CD14-positive monocyte (primary cell): ENCODE measurements around the gene MUTYH. TPM values are rescaled to one million over a fixed set of nuclear protein-coding genes. Genes with fewer than 3 reads are reported as not detected.

Source experiments
- DNase-seq, 3 donors: peaks; one replicate each; pipeline ENCODE4 v3.0.0-alpha.2; 2011 to 2022
- H2AFZ ChIP-seq: 2 replicates; pipeline ENCODE4 v1.6.0; 2012; ENCODE audit warnings: mild to moderate bottlenecking, low read depth, low read length, inconsistent platforms; ENCODE audit not compliant: insufficient read depth, poor library complexity, severe bottlenecking
- H3K27ac ChIP-seq, 2 donors: 1 replicate in 1 of 2; 2 replicates in 1 of 2; pipeline ENCODE4 v1.5.1; 2012 to 2013; ENCODE audit warnings: low read length in 2 of 2, control low read depth in 1 of 2, inconsistent platforms in 1 of 2, low read depth in 1 of 2, mild to moderate bottlenecking in 1 of 2
- H3K27me3 ChIP-seq, 2 donors: one replicate each; pipeline versions ENCODE4 v1.6.0 to v1.6.1; 2011 to 2013; ENCODE audit warnings: low read length in 2 of 2; ENCODE audit not compliant: control insufficient read depth in 2 of 2, insufficient read depth in 2 of 2
- H3K36me3 ChIP-seq, 2 donors: replicated peaks in 1 of 2; 1 replicate in 1 of 2; 2 replicates in 1 of 2; pipeline versions ENCODE4 v1.5.1 to v1.6.1; 2012 to 2013; ENCODE audit warnings: low read length in 2 of 2, control low read depth in 1 of 2, inconsistent platforms in 1 of 2, mild to moderate bottlenecking in 1 of 2; ENCODE audit not compliant: insufficient read depth in 2 of 2, control insufficient read depth in 1 of 2
- H3K4me1 ChIP-seq, 2 donors: 1 replicate in 1 of 2; 2 replicates in 1 of 2; pipeline versions ENCODE4 v1.5.1 to v1.6.1; 2012 to 2013; ENCODE audit warnings: low read length in 2 of 2, control low read depth in 1 of 2, inconsistent platforms in 1 of 2, mild to moderate bottlenecking in 1 of 2, moderate library complexity in 1 of 2; ENCODE audit not compliant: insufficient read depth in 2 of 2, control insufficient read depth in 1 of 2
- H3K4me2 ChIP-seq: replicated peaks from 2 replicates; pipeline ENCODE3; 2012; ENCODE audit warnings: low read length, moderate library complexity, mild to moderate bottlenecking; ENCODE audit not compliant: poor library complexity, severe bottlenecking; ENCODE audit errors: extremely low read depth
- H3K4me3 ChIP-seq, 3 experiments: fragments of 200-600 bp in 1 of 3; sonication (generic) in 1 of 3; replicated peaks in 1 of 3; 1 replicate in 2 of 3; 2 replicates in 1 of 3; pipeline ENCODE4 v1.5.1; 2011 to 2013; ENCODE audit warnings: low read length in 3 of 3, mild to moderate bottlenecking in 3 of 3, control low read depth in 2 of 3, low read depth in 2 of 3, inconsistent platforms in 1 of 3, moderate library complexity in 1 of 3
- H3K79me2 ChIP-seq: 2 replicates; pipeline ENCODE4 v1.6.0; 2012; ENCODE audit warnings: mild to moderate bottlenecking, control low read depth, inconsistent platforms, low read length, moderate library complexity; ENCODE audit not compliant: insufficient read depth
- H3K9ac ChIP-seq: 2 replicates; pipeline ENCODE4 v1.6.0; 2017; ENCODE audit warnings: low read length, mild to moderate bottlenecking; ENCODE audit not compliant: insufficient read depth, poor library complexity, severe bottlenecking
- H3K9me3 ChIP-seq, 2 donors: replicated peaks in 1 of 2; 1 replicate in 1 of 2; 2 replicates in 1 of 2; pipeline versions ENCODE4 v1.5.1 to v1.6.1; 2012 to 2013; ENCODE audit warnings: low read length in 2 of 2, control low read depth in 1 of 2; ENCODE audit not compliant: control insufficient read depth in 1 of 2, insufficient read depth in 1 of 2
- H4K20me1 ChIP-seq: 2 replicates; pipeline ENCODE4 v1.6.0; 2012; ENCODE audit warnings: mild to moderate bottlenecking, low read length, control low read depth, moderate library complexity; ENCODE audit not compliant: insufficient read depth
- H3K27ac Mint-ChIP-seq, 7 donors: one replicate each; pipeline ENCODE4 v1.8.0; 2020; ENCODE audit warnings: mild to moderate bottlenecking in 7 of 7, mixed read lengths in 7 of 7, moderate library complexity in 6 of 7, inconsistent platforms in 2 of 7
- H3K27me3 Mint-ChIP-seq, 3 donors: one replicate each; pipeline ENCODE4 v1.8.0; 2021 to 2022; ENCODE audit warnings: low read depth in 3 of 3, mild to moderate bottlenecking in 3 of 3, mixed read lengths in 3 of 3, moderate library complexity in 3 of 3, inconsistent platforms in 1 of 3
- H3K36me3 Mint-ChIP-seq, 2 donors: one replicate each; pipeline ENCODE4 v1.8.0; 2020; ENCODE audit warnings: mixed read lengths in 2 of 2, inconsistent platforms in 1 of 2, mild to moderate bottlenecking in 1 of 2
- H3K4me1 Mint-ChIP-seq: one replicate; pipeline ENCODE4 v1.8.0; 2020; ENCODE audit warnings: mild to moderate bottlenecking, mixed read lengths
- H3K4me3 Mint-ChIP-seq, 2 donors: one replicate each; pipeline ENCODE4 v1.8.0; 2020; ENCODE audit warnings: mild to moderate bottlenecking in 2 of 2, mixed read lengths in 2 of 2, moderate library complexity in 1 of 2
- H3K9me3 Mint-ChIP-seq, 7 donors: one replicate each; pipeline ENCODE4 v1.8.0; 2020 to 2022; ENCODE audit warnings: mixed read lengths in 7 of 7, mild to moderate bottlenecking in 6 of 7, moderate library complexity in 6 of 7, inconsistent platforms in 2 of 7
- WGBS: methylation state at CpG from one replicate; pipeline ENCODE4 v1.1.5; 2013; ENCODE audit warnings: missing lambda C conversion rate; ENCODE audit not compliant: insufficient coverage; 5-methylcytosine and 5-hydroxymethylcytosine counted together
- intact Hi-C, 2 donors: fragments of 100-400 bp; cut with micrococcal nuclease; formaldehyde crosslinking; loops; one replicate each; pipeline versions ENCODE4 v1.15.0 to v1.15.1; 2023
- polyA plus RNA-seq, 3 donors: library from polyadenylated mRNA; depleted of rRNA in 1 of 3; unstranded in 2 of 3; stranded (reverse) in 1 of 3; fragments of 300-500 nt in 2 of 3; fragments of >200 nt in 1 of 3; fragmentation: Illumina TruSeq in 2 of 3; gene quantifications; 1 replicate in 2 of 3; 2 replicates in 1 of 3; pipeline ENCODE4 v1.2.3, GENCODE V29; 2012 to 2021
- TF ChIP-seq, protein P1 (sequence below): fragments of 200-600 bp; IDR thresholded peaks from one replicate; pipeline ENCODE4 v1.8.0; 2022; ENCODE audit warnings: antibody characterized with exemption, mild to moderate bottlenecking

MUTYH gene
- polyA plus RNA-seq, 3 donors = 6.7 to 22.9 (median 8.1) TPM

- no peak overlapping the region for H3K9ac ChIP-seq
- no peaks in the 10 kb centered on the region for H3K79me2 ChIP-seq
- intact Hi-C loops = no loop called here
- H2AFZ ChIP-seq = no peak overlapping the region
- no peak for DNase-seq
- H4K20me1 ChIP-seq = no peaks in the 10 kb centered on the region
- H3K27me3 ChIP-seq = peaks cover 0 to 3% of the 10 kb centered on the region in 2 donors
- Mint-ChIP-seq H3K4me3 (no peak overlapping the region), H3K27me3 (peaks cover under 1 to 14% (median 2%) of the 10 kb centered on the region in 3 donors), H3K36me3 (no peaks in the 10 kb centered on the region), H3K9me3 (no peaks in the 10 kb centered on the region), H3K27ac (no peak overlapping the region), H3K4me1 (peaks cover 10% of the 10 kb centered on the region)
- no peaks in the 10 kb centered on the region for H3K36me3 ChIP-seq
- no peak overlapping the region for H3K27ac ChIP-seq
- no peaks in the 10 kb centered on the region for H3K9me3 ChIP-seq
- H3K4me2 ChIP-seq = no peak overlapping the region
- peaks cover 13% of the 10 kb centered on the region in 2 donors for H3K4me1 ChIP-seq
- no peak overlapping the region for H3K4me3 ChIP-seq
- TF ChIP-seq, protein P1, sequence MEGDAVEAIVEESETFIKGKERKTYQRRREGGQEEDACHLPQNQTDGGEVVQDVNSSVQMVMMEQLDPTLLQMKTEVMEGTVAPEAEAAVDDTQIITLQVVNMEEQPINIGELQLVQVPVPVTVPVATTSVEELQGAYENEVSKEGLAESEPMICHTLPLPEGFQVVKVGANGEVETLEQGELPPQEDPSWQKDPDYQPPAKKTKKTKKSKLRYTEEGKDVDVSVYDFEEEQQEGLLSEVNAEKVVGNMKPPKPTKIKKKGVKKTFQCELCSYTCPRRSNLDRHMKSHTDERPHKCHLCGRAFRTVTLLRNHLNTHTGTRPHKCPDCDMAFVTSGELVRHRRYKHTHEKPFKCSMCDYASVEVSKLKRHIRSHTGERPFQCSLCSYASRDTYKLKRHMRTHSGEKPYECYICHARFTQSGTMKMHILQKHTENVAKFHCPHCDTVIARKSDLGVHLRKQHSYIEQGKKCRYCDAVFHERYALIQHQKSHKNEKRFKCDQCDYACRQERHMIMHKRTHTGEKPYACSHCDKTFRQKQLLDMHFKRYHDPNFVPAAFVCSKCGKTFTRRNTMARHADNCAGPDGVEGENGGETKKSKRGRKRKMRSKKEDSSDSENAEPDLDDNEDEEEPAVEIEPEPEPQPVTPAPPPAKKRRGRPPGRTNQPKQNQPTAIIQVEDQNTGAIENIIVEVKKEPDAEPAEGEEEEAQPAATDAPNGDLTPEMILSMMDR = no peak
- WGBS = 92% methylated on average over 6 of the region's 10 CpGs
Observed at GRCh38 chr1:45322486-45323040, 17.7 kb downstream of the MUTYH start.

DNA sequence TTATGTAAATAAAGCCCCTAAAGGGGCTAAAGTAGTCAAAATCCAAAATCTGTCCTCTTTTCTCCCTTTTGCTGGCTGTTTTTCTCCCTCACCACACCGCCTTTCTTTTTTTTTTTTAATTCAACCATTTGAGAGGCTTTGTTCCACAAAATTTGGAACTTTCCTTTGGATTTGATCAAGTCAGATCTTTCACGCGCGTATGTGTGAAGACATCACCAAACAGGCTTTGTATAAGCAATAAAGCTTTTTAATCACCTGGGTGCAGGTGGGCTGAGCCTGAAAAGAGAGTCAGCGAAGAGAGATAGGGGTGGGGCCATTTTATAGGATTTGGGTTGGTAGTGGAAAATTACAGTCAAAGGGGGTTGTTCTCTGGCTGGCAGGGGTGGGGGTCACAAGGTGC is 18.8 kb downstream of the MUTYH start:
- Mint-ChIP-seq H3K36me3 (no peaks in the 10 kb centered on the region), H3K9me3 (no peaks in the 10 kb centered on the region), H3K4me3 (no peak overlapping the region), H3K4me1 (peaks cover 4% of the 10 kb centered on the region), H3K27ac (no peak overlapping the region), H3K27me3 (peaks cover 0 to 3% (median 2%) of the 10 kb centered on the region in 3 donors)
- H3K27ac ChIP-seq = no peak overlapping the region
- TF ChIP-seq, protein P1 = no peak
- H2AFZ ChIP-seq = no peak overlapping the region
- intact Hi-C loops = no loop called here
- no peaks in the 10 kb centered on the region for H3K27me3 ChIP-seq
- no peak overlapping the region for H3K9ac ChIP-seq
- no peaks in the 10 kb centered on the region for H4K20me1 ChIP-seq
- H3K4me1 ChIP-seq = peaks cover 2% of the 10 kb centered on the region in 2 donors
- no peak overlapping the region for H3K4me2 ChIP-seq
- H3K4me3 ChIP-seq = no peak overlapping the region
- H3K36me3 ChIP-seq = no peaks in the 10 kb centered on the region
- no peak for DNase-seq
- WGBS = 92% methylated on average over 2 of the region's 5 CpGs
- no peaks in the 10 kb centered on the region for H3K9me3 ChIP-seq
- no peaks in the 10 kb centered on the region for H3K79me2 ChIP-seq
